GM19193 (cell line): ENCODE data around the gene RCBTB1.

ENCODE experiments used
- POLR2A ChIP-seq: IDR thresholded peaks from 4 replicates; pipeline ENCODE4 v1.6.1; 2011; ENCODE audit not compliant: insufficient read depth, insufficient read length; ENCODE audit errors: extremely low read depth

Gene RCBTB1

GRCh38 chr13:49512578-49512977, 72.8 kb downstream of the RCBTB1 start:
- TF ChIP-seq POLR2A, result no peak

GRCh38 chr13:49503951-49504350, 81.4 kb downstream of the RCBTB1 start:
- no peak for TF ChIP-seq POLR2A

- no peak for TF ChIP-seq POLR2A
These were observed 82.4 kb downstream of the RCBTB1 start for GRCh38 chr13:49502954-49503353.

- TF ChIP-seq POLR2A, result no peak
These were observed 85.3 kb downstream of the RCBTB1 start for GRCh38 chr13:49499889-49500660.

- TF ChIP-seq POLR2A, result no peak
These were observed 87.2 kb downstream of the RCBTB1 start for GRCh38 chr13:49498206-49498605.

GRCh38 chr13:49497272-49497671, 88.1 kb downstream of the RCBTB1 start:
- TF ChIP-seq POLR2A, result no peak

- peak; percentile 78 for TF ChIP-seq POLR2A
These were observed 89.3 kb downstream of the RCBTB1 start, which contains the start of gene PHF11 for GRCh38 chr13:49495783-49496762. Gene PHF11 (plus strand): TSS chr13:49495953. CDS start chr13:49496002, 49 bp downstream.

- no peak for TF ChIP-seq POLR2A
These were observed 90.7 kb downstream of the RCBTB1 start for GRCh38 chr13:49494645-49495044.

GRCh38 chr13:49488563-49488962, 96.8 kb downstream of the RCBTB1 start:
- TF ChIP-seq POLR2A, result no peak
